ENCODE results near the gene VAT1L. TPM values are rescaled to one million over a fixed set of nuclear protein-coding genes. Genes with fewer than 3 reads are reported as not detected.

VAT1L gene
- polyA plus RNA-seq, 1 of the 3 experiments (the other 2 are of a cell fraction), result 52.5 TPM

DNA sequence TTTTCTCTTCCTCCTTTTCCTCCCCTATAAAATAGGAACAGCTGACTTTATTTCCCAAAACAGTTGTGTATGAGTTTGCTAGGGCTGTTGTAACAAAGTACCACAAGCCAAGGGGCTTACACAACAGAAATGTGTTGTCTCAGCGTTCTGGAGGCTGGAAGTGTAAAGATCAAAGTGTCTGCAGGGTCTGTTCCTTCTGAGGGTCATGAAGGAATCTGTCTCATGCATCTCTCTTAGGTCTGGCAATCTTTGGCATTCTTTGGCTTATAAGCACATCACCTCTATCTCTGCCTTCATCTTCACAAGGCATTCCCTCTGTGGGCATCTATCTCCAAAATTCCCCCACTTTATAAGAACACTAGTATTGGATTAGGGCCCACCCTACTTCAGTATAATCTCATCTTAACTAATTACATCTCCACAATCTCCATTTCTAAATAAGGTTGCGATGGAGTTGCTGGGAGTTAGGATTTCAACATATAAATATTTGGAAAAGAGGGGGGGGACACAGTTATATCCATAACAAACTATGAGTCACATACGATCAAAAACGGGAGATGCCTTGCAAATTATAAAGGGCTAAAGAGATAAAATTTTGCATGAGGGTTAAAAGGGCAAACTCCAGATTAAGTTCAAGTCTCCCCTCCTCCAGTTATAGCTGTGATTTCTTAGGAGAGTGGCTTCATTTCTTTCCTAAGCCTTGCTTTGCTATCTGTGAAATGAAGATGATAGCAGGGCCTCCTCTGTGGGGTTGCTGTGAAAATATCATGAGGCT lies 109.7 kb downstream of the VAT1L start:
- Histone ChIP-seq H3K27ac (ENCODE audit: low read depth in 2 of 2, low read length in 1 of 2) (peak overlapping the region in 1 of 2 experiments; percentile 57; a peak in 2 of 4 replicates), H3K4me1 (ENCODE audit: control insufficient read depth in 1 of 2, insufficient read depth in 2 of 2, low read depth in 1 of 2, low read length in 1 of 2) (peaks cover 15 to 27% of the 10 kb centered on the region in 2 experiments), H3K9me2 (no peaks in the 10 kb centered on the region), H3F3A (replicated peaks; ENCODE audit: insufficient read depth) (peaks cover 26% of the 10 kb centered on the region), H3K36me3 (replicated peaks in 1 of 2; ENCODE audit: control insufficient read depth in 1 of 2, insufficient read depth in 2 of 2, low read length in 1 of 2) (no peaks in the 10 kb centered on the region), H3K79me2 (ENCODE audit: insufficient read depth) (no peaks in the 10 kb centered on the region), H4K20me1 (ENCODE audit: insufficient read depth) (no peaks in the 10 kb centered on the region), H3K27me3 (ENCODE audit: insufficient read depth) (no peaks in the 10 kb centered on the region), H2AFZ (ENCODE audit: low read depth) (no peak overlapping the region), H3K9me3 (no peaks in the 10 kb centered on the region), H3K4me3 (ENCODE audit: low read depth in 2 of 2, low read length in 1 of 2) (no peak overlapping the region), H3K9ac (no peak overlapping the region), H3K4me2 (peak overlapping the region; percentile 66)
- 39% methylated on average over 4 of the region's 4 CpGs for WGBS (ENCODE audit: low lambda C conversion rate)
- POLR2A ChIA-PET, result no interaction called here
- CTCF ChIA-PET, result no interaction called here
- TF ChIP-seq FOXJ3 (CRISPR knock-in tag; IDR thresholded peaks at IDR 0.05), result no peak
- no peak for TF ChIP-seq RAD21 (IDR thresholded peaks at IDR 0.05; ENCODE audit: low read length)
- TF ChIP-seq RXRA (IDR thresholded peaks at IDR 0.05; ENCODE audit: borderline replicate concordance, low read depth), result peak; percentile 32
- TF ChIP-seq, protein P1, sequence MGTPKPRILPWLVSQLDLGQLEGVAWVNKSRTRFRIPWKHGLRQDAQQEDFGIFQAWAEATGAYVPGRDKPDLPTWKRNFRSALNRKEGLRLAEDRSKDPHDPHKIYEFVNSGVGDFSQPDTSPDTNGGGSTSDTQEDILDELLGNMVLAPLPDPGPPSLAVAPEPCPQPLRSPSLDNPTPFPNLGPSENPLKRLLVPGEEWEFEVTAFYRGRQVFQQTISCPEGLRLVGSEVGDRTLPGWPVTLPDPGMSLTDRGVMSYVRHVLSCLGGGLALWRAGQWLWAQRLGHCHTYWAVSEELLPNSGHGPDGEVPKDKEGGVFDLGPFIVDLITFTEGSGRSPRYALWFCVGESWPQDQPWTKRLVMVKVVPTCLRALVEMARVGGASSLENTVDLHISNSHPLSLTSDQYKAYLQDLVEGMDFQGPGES (IDR thresholded peaks at IDR 0.05; ENCODE audit: low read depth, low read length), result no peak
- no peak for DNase-seq

DNA sequence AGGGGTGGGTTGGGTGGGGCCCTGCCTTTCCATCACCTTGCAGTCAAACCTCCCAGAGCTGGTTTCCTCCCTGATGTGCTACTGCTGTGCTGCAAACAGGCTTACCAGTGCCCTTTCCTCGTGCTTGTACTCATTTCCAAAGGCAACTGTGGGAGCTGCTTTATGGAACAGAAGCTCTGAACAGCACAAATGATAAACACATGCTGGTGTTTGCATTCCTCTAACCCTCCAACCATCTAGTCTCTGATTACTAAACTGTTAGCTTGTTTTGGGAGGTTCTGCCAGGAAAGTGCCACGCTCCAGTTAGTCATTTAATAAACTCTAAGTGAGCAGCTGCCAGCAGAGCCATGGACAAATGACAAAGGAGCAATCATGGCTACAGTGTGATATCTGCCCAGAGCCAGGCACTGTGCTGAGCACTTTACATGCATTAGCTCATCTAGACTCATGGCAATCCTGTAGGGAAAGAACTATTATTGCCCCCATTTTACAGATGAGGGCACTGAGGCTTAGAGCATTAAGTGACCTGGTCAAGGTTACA lies 110.4 kb downstream of the VAT1L start:
- H3K79me2 ChIP-seq (ENCODE audit: insufficient read depth), result no peaks in the 10 kb centered on the region
- H3K4me3 ChIP-seq (ENCODE audit: low read depth in 2 of 2, low read length in 1 of 2), result no peak overlapping the region
- POLR2A ChIA-PET, result no interaction called here

More for the DNA sequence above, 110.4 kb downstream of the VAT1L start:
- no peak for DNase-seq
- H3K36me3 ChIP-seq (replicated peaks in 1 of 2; ENCODE audit: control insufficient read depth in 1 of 2, insufficient read depth in 2 of 2, low read length in 1 of 2), result no peaks in the 10 kb centered on the region
- no peak overlapping the region; a peak in 1 of 4 replicates for H3K27ac ChIP-seq (ENCODE audit: low read depth in 2 of 2, low read length in 1 of 2)
- CTCF ChIA-PET, result no interaction called here
- H3K27me3 ChIP-seq (ENCODE audit: insufficient read depth), result no peaks in the 10 kb centered on the region
- no peak overlapping the region for H3K9ac ChIP-seq
- H3K4me1 ChIP-seq (ENCODE audit: control insufficient read depth in 1 of 2, insufficient read depth in 2 of 2, low read depth in 1 of 2, low read length in 1 of 2), result peaks cover 15 to 27% of the 10 kb centered on the region in 2 experiments
- peaks cover 26% of the 10 kb centered on the region for H3F3A ChIP-seq (replicated peaks; ENCODE audit: insufficient read depth)
- no peaks in the 10 kb centered on the region for H4K20me1 ChIP-seq (ENCODE audit: insufficient read depth)
- H3K4me2 ChIP-seq, result no peak overlapping the region
- no peaks in the 10 kb centered on the region for H3K9me3 ChIP-seq
- no peaks in the 10 kb centered on the region for H3K9me2 ChIP-seq
- TF ChIP-seq, protein P2, sequence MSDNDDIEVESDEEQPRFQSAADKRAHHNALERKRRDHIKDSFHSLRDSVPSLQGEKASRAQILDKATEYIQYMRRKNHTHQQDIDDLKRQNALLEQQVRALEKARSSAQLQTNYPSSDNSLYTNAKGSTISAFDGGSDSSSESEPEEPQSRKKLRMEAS (IDR thresholded peaks at IDR 0.05; ENCODE audit: low read depth), result peak; percentile 23; the same call in 1 of the 2 replicates
- TF ChIP-seq, protein P3, sequence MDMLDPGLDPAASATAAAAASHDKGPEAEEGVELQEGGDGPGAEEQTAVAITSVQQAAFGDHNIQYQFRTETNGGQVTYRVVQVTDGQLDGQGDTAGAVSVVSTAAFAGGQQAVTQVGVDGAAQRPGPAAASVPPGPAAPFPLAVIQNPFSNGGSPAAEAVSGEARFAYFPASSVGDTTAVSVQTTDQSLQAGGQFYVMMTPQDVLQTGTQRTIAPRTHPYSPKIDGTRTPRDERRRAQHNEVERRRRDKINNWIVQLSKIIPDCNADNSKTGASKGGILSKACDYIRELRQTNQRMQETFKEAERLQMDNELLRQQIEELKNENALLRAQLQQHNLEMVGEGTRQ (IDR thresholded peaks at IDR 0.05; ENCODE audit: borderline replicate concordance, low read depth, low read length), result no peak
- TF ChIP-seq POLR2AphosphoS5 (IDR thresholded peaks at IDR 0.05; ENCODE audit: low read depth, low read length) (peak; percentile 36; the same call in 1 of the 2 replicates), PBX3 (IDR thresholded peaks at IDR 0.05) (peak; percentile 65), TCF12 (IDR thresholded peaks at IDR 0.05) (peak; percentile 82), NFIC (IDR thresholded peaks at IDR 0.05; ENCODE audit: borderline replicate concordance) (peak; percentile 62), MEF2A (IDR thresholded peaks at IDR 0.05; ENCODE audit: borderline replicate concordance, low read depth) (no peak)
- H2AFZ ChIP-seq (ENCODE audit: low read depth), result no peak overlapping the region
- 31% methylated on average over 2 of the region's 2 CpGs for WGBS (ENCODE audit: low lambda C conversion rate)
